NCI-H1105 (cell line): ENCODE results near the gene FCGR3A.

Source experiments
- DNase-seq: peaks from one replicate; lab custom pipeline; 2025; lab: John Stamatoyannopoulos, UW

Gene FCGR3A

DNA sequence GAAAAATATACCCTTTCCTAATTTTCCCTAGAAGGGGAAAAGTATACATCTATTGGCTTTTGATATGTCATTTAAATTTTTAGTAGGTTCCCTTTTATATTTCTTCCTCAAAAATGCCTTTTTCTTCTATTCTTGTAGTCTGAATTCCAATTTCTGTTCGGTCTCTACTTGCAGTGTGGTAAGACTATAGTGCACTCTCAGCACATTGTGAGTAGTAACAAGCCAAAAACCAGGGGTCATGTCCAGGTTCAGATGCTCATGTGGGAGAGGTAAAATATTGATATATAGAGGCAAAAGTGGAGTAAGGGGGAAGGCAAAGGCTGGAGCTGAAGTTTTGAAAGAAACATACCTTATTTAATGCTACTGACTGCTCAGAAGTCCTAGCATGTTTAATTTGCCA lies 48.4 kb downstream of the FCGR3A start:
- no peak for DNase-seq

DNA sequence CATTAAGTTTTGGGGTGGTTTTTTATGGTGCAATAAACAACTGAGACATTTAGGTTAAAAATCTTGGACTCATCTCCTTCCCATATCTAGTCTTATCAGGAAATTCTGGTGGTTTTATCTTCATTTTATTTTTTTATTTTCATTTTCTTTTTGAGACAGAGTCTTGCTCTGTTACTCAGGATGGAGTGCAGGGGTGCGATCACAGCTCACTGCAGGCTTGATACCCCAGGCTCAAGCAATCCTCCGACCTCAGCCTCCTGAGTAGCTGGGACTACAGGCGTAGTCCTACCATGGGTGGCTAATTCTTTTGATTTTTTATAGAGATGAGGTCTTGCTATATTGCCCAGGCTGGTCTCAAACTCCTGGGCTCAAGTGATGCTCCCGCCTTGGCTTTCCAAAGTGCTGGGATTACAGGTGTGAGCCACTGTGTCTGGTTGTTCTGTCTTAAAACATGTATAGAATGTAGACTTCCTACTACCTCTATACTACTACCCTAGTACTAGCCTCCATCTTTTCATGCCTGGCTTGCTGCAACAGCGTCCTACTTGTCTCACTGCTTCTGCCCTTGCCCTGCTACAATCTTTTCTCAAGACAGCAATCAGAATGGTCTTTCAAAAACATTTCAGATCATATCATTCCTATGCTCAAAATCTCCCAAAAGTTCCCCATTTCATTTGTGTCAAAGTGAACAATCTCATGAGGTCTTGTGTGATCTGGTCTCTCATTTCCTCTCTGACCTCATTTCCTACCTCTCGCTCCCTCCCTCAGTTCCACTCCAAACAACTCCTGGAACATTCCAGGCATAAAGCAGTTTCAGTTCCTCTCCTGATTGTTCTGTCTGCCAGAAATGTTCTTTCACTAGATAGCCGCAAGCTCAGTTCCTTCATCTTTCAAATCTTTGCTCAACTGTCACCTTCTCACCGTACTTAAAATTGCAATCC lies 50.2 kb downstream of the FCGR3A start:
- no peak for DNase-seq

- DNase-seq = no peak
Measured at GRCh38 chr1:161498646-161499045, 51.0 kb downstream of the FCGR3A start.

DNA sequence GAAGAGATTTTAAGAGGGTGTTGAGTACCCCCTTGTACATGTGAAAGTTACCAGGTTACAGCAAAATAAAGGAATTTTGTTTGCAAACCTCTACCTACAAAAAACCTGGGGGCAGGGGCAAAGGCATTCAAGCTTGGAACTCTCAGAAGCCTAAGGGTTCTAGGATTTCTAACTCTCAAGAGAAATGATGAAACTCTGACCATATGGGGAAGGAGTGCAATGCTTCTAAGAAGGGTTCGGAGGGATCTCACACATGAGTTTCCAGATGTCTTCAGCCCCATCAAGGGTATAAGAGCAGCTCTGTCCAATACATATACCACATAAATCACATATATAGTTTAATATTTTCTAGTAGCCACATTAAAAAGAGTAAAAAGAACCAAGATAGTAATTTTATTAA lies 51.7 kb downstream of the FCGR3A start:
- DNase-seq = no peak

GRCh38 chr1:161495490-161495889 lies 54.1 kb downstream of the FCGR3A start:
- DNase-seq = no peak

GRCh38 chr1:161494091-161494735 lies 55.4 kb downstream of the FCGR3A start:
- no peak for DNase-seq

DNA sequence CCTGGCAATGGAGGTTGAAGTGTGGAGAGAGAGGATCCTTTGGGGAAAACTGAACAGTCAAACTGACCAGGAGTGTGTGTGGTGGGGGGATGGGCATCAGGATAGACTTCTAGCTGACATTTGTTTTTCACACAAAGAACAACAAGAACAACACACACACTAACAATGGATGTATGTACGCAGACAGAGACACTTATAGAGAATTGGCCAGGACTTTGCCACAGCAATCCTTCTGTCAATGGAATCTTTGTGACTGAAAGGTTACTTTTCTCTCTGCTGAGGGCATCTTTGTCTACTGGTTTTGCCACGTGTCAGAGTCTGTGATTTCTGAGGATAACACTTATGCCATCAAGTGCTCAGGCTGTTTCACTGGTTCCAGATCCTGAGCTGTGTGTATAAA lies 56.8 kb downstream of the FCGR3A start:
- DNase-seq = no peak
